Activated CD8-positive, alpha-beta memory T cell treated with anti-CD3 and anti-CD28 coated beads, Interleukin-2, amount 10 ng/mL, durations not matched to agents 7 days and 5 days (primary cell): ENCODE measurements around the gene MIPOL1. TPM values are rescaled to one million over a fixed set of nuclear protein-coding genes. Genes with fewer than 3 reads are reported as not detected.
"Not testable (repeated sequence)": the region's sequence is repeated elsewhere in the genome, so short reads cannot be mapped to it uniquely, and the experiment has no call there.

Source experiments
- ATAC-seq: fragments of 150-1000 bp; cut with Tn5 transposase; one replicate; pipeline ENCODE4 v1.10.0; 2021; ENCODE audit warnings: moderate library complexity
- CTCF ChIA-PET: fragments of 350-600 bp; sonication (Branson Sonifier 250); formaldehyde crosslinking; loops from one replicate; lab custom pipeline; 2021; ENCODE audit warnings: antibody characterized with exemption; lab: Charles Lee
- DNase-seq: peaks from one replicate; pipeline ENCODE4 v3.0.0-alpha.2; 2020
- H3K27ac Mint-ChIP-seq: one replicate; pipeline ENCODE4 v1.8.0; 2021; ENCODE audit warnings: mild to moderate bottlenecking, mixed read lengths
- H3K27me3 Mint-ChIP-seq: one replicate; pipeline ENCODE4 v1.8.0; 2021; ENCODE audit warnings: mixed read lengths
- H3K36me3 Mint-ChIP-seq: one replicate; pipeline ENCODE4 v1.8.0; 2021; ENCODE audit warnings: mild to moderate bottlenecking, mixed read lengths
- H3K4me1 Mint-ChIP-seq: one replicate; pipeline ENCODE4 v1.8.0; 2021; ENCODE audit warnings: mixed read lengths
- H3K4me3 Mint-ChIP-seq: one replicate; pipeline ENCODE4 v1.8.0; 2021; ENCODE audit warnings: mild to moderate bottlenecking, moderate library complexity, mixed read lengths
- H3K9me3 Mint-ChIP-seq: one replicate; pipeline ENCODE4 v1.8.0; 2022; ENCODE audit warnings: low read depth, mixed read lengths
- total RNA-seq, 2 experiments: library from RNA; stranded (reverse); gene quantifications; one replicate each; pipeline ENCODE4 v1.2.3, GENCODE V29; 2021

MIPOL1 gene
- total RNA-seq, 2 experiments from 2014 or later, result not detected

GRCh38 chr14:37369425-37369824 is 171.7 kb downstream of the MIPOL1 start:
- H3K4me3 Mint-ChIP-seq, result no peak overlapping the region
- H3K36me3 Mint-ChIP-seq, result no peaks in the 10 kb centered on the region
- DNase-seq (no peak), ATAC-seq (no peak)
- CTCF ChIA-PET, result no interaction called here
- H3K9me3 Mint-ChIP-seq, result peaks cover 4% of the 10 kb centered on the region
- no peak overlapping the region for H3K27ac Mint-ChIP-seq
- H3K27me3 Mint-ChIP-seq, result no peaks in the 10 kb centered on the region
- no peaks in the 10 kb centered on the region for H3K4me1 Mint-ChIP-seq

DNA sequence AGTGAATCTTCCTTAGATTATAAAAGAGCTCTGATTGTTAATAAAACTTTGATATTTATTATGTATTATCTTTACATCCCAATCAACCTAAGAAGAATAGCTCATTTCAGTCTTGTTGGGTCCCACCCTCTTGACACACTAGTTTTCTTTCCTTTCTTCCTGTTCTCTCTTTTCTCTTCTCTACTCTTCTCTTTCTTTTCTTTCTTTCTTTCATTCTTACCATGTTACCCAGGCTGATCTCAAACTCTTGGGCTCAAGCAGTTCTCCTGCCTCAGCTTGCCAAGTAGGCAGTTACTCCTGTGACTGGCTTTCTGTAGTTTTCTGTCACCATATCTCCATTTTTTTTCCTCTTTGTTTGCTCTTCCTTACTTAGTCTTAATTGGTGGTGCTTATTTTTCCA is 177.8 kb downstream of the MIPOL1 start:
- CTCF ChIA-PET, result no interaction called here
- H3K27ac Mint-ChIP-seq, result no peak overlapping the region

DNA sequence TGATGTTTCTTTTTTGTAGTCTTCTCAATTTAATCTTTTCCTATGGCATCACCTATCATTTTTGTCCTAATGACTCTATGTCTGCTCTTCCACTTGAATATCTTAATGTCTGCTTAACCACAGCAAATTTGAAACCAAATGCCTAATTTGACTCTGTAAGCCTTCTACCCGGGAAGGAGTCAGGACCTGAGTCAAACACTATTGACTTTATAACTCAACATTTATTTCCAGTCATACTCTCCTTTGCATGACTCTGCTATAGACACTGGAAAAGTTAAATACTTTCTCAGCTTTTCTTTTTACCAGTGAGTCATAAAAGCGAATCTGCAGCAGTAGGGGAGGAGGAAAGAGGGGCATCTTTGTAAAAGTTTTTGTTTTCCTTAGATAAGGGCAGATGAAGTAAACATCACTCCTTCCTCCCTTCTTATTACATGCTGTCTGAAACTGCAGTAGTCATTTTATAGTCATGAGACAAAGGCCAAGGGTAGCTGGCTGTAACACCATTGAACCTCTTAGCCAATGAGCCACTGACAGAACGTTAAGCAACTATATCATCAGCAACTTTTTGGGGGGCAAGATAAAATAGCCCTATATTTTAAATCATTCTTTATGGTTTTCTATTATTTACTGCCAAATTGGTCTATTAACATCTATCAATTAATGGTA is 179.3 kb downstream of the MIPOL1 start:
- no peaks in the 10 kb centered on the region for H3K4me1 Mint-ChIP-seq
- no peak for DNase-seq
- no peak for ATAC-seq
- no peaks in the 10 kb centered on the region for H3K36me3 Mint-ChIP-seq
- CTCF ChIA-PET, result no interaction called here
- no peaks in the 10 kb centered on the region for H3K27me3 Mint-ChIP-seq
- peaks cover 7% of the 10 kb centered on the region for H3K9me3 Mint-ChIP-seq
- no peak overlapping the region for H3K27ac Mint-ChIP-seq
- H3K4me3 Mint-ChIP-seq, result no peak overlapping the region

More for the DNA sequence above, 177.8 kb downstream of the MIPOL1 start:
- Mint-ChIP-seq H3K9me3 (peaks cover 2% of the 10 kb centered on the region), H3K4me1 (no peaks in the 10 kb centered on the region), H3K36me3 (no peaks in the 10 kb centered on the region), H3K27me3 (no peaks in the 10 kb centered on the region), H3K4me3 (no peak overlapping the region)
- no peak for DNase-seq
- ATAC-seq, result no peak

DNA sequence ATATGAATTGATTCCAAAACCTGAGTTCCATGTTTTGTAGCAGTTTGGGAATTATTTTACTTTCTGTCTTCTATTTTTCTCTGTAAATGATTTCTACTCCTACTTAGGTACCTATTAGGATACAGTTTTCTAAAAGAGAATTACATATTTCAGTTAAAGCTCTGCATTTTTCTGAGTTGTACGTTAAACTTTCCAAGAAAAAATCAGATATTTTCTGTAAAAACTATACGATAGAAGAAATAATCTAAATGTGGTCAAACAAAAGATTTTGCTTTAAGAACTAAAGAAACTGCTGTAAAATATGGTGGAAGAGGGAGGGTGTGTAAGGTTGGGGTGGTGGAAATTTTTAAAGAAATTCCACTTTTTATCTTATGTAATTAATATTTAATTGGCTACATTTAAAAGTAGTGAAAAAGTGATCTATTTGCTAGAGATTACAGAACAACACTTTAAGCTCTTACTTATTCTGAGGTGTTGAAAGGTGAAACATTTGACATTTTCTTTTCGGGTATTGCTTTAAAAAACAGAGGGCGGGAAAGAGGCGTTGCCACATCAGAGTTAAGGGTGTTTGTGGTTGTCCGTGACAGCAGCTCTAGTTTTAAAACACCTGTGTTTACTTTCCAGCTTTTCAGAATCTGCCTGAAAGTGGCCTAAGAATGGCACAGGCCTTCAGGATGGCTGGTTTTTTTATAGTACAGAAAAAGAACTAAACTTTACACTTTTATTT is 187.3 kb downstream of the MIPOL1 start:
- no peaks in the 10 kb centered on the region for H3K4me1 Mint-ChIP-seq
- no peaks in the 10 kb centered on the region for H3K36me3 Mint-ChIP-seq
- CTCF ChIA-PET, result no interaction called here
- no peaks in the 10 kb centered on the region for H3K27me3 Mint-ChIP-seq
- peaks cover 8% of the 10 kb centered on the region for H3K9me3 Mint-ChIP-seq
- ATAC-seq (no peak), DNase-seq (no peak)
- H3K4me3 Mint-ChIP-seq, result no peak overlapping the region
- no peak overlapping the region for H3K27ac Mint-ChIP-seq

GRCh38 chr14:37397157-37397940 is 199.6 kb downstream of the MIPOL1 start:
- DNase-seq, H3K4me1 Mint-ChIP-seq, H3K4me3 Mint-ChIP-seq, H3K36me3 Mint-ChIP-seq, H3K27ac Mint-ChIP-seq, CTCF ChIA-PET, ATAC-seq, H3K27me3 Mint-ChIP-seq: not testable (repeated sequence)
- peaks cover 16% of the 10 kb centered on the region for H3K9me3 Mint-ChIP-seq

DNA sequence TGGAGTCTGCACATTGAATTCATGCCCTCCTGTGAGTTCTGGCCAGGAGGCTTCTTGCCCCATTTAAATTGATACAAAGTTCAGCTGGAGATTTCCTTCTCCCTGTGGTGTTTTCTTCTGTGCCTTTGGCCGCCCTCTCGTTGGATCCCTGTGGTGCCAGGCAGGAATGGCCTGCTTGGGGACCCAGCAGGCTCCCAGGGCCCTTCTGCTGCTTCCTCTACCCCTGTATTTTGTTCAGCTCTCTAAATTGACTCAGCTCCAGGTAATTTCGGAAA is 200.1 kb downstream of the MIPOL1 start:
- CTCF ChIA-PET, result no interaction called here
- Mint-ChIP-seq H3K27me3 (no peaks in the 10 kb centered on the region), H3K9me3 (peaks cover 16% of the 10 kb centered on the region), H3K27ac (no peak overlapping the region), H3K4me3 (no peak overlapping the region), H3K4me1 (no peaks in the 10 kb centered on the region), H3K36me3 (no peaks in the 10 kb centered on the region)
- DNase-seq (no peak), ATAC-seq (no peak)

- Mint-ChIP-seq H3K36me3 (no peaks in the 10 kb centered on the region), H3K9me3 (peaks cover 11% of the 10 kb centered on the region), H3K4me1 (no peaks in the 10 kb centered on the region), H3K27ac (no peak overlapping the region), H3K4me3 (no peak overlapping the region), H3K27me3 (no peaks in the 10 kb centered on the region)
- CTCF ChIA-PET, result no interaction called here
- ATAC-seq, result no peak
- no peak for DNase-seq
These were observed 201.8 kb downstream of the MIPOL1 start for GRCh38 chr14:37399517-37399916.

GRCh38 chr14:37401093-37401492 is 203.4 kb downstream of the MIPOL1 start:
- H3K4me3 Mint-ChIP-seq, result no peak overlapping the region
- H3K27me3 Mint-ChIP-seq, result no peaks in the 10 kb centered on the region
- ATAC-seq (no peak), DNase-seq (no peak)
- no peaks in the 10 kb centered on the region for H3K4me1 Mint-ChIP-seq
- peaks cover 11% of the 10 kb centered on the region for H3K9me3 Mint-ChIP-seq
- H3K36me3 Mint-ChIP-seq, result no peaks in the 10 kb centered on the region
- H3K27ac Mint-ChIP-seq, result no peak overlapping the region
- CTCF ChIA-PET, result no interaction called here

DNA sequence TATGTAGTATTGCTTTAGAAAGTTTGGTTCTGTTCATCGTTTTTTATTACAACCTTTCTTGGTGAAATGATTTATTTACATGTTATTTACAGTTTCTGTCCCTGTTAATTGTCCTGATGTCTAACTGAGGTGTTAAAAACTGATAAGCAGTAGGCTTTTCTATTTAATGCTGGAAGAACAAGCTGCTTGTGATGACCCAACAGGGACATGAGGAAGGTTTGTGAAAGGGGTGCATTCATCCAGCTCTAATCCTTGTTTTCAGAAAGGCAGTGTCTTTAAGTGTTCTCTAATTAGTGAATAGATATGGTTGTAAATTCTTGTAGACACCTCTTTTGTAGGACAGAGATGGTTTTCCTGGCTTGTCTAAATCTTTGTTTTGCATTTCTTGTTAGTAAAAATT is 205.9 kb downstream of the MIPOL1 start:
- CTCF ChIA-PET, result no interaction called here
- Mint-ChIP-seq H3K27me3 (no peaks in the 10 kb centered on the region), H3K27ac (no peak overlapping the region), H3K4me1 (no peaks in the 10 kb centered on the region), H3K9me3 (peaks cover 3% of the 10 kb centered on the region), H3K36me3 (no peaks in the 10 kb centered on the region), H3K4me3 (no peak overlapping the region)
- no peak for DNase-seq
- no peak for ATAC-seq

- DNase-seq (no peak), ATAC-seq (no peak)
- Mint-ChIP-seq H3K9me3 (no peaks in the 10 kb centered on the region), H3K36me3 (no peaks in the 10 kb centered on the region), H3K27me3 (no peaks in the 10 kb centered on the region), H3K27ac (no peak overlapping the region), H3K4me3 (no peak overlapping the region), H3K4me1 (no peaks in the 10 kb centered on the region)
- CTCF ChIA-PET, result no interaction called here
These were observed 208.4 kb downstream of the MIPOL1 start for GRCh38 chr14:37406095-37406494.

- Mint-ChIP-seq H3K27ac (no peak overlapping the region), H3K9me3 (peaks cover 4% of the 10 kb centered on the region), H3K27me3 (no peaks in the 10 kb centered on the region), H3K36me3 (no peaks in the 10 kb centered on the region), H3K4me3 (no peak overlapping the region), H3K4me1 (no peaks in the 10 kb centered on the region)
- no peak for ATAC-seq
- no peak for DNase-seq
- CTCF ChIA-PET, result no interaction called here
These were observed 213.5 kb downstream of the MIPOL1 start for GRCh38 chr14:37411079-37411735.

DNA sequence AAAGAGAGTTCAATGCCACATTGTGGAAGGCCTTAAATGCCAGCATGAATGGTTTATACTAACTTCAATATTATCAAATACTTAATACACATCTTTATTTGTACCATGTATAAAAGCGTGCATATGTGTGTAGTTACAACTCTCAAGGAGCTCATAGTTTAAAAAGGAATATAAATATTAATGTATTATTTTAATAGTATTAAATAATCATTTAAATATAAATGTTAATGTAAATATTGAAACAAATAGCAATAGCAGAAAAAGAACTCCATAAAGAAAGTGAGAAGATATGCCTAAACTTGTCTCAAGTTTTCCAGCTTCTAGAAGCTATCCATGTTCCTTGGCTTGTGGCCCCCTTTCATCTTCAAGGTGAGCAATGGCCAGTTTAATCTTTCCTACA is 215.3 kb downstream of the MIPOL1 start:
- CTCF ChIA-PET, result no interaction called here
- H3K27ac Mint-ChIP-seq, result no peak overlapping the region

GRCh38 chr14:37413504-37414003 is 215.8 kb downstream of the MIPOL1 start:
- H3K4me3 Mint-ChIP-seq, result no peak overlapping the region
- H3K9me3 Mint-ChIP-seq, result peaks cover 6% of the 10 kb centered on the region
- DNase-seq (no peak), ATAC-seq (no peak)
- H3K27me3 Mint-ChIP-seq, result no peaks in the 10 kb centered on the region
- no peaks in the 10 kb centered on the region for H3K36me3 Mint-ChIP-seq
- no peak overlapping the region for H3K27ac Mint-ChIP-seq
- CTCF ChIA-PET, result no interaction called here
- H3K4me1 Mint-ChIP-seq, result no peaks in the 10 kb centered on the region

More for the DNA sequence above, 215.3 kb downstream of the MIPOL1 start:
- H3K27me3 Mint-ChIP-seq, result no peaks in the 10 kb centered on the region
- no peak overlapping the region for H3K4me3 Mint-ChIP-seq
- no peak for ATAC-seq
- H3K4me1 Mint-ChIP-seq, result no peaks in the 10 kb centered on the region
- H3K9me3 Mint-ChIP-seq, result peaks cover 6% of the 10 kb centered on the region
- no peak for DNase-seq
- H3K36me3 Mint-ChIP-seq, result no peaks in the 10 kb centered on the region
